Mesenteric fat pad (tissue), 1 donor: ENCODE measurements around the gene ETV1. TPM values are rescaled to one million over a fixed set of nuclear protein-coding genes. Genes with fewer than 3 reads are reported as not detected.

Experiments
- DNase-seq: peaks from one replicate; pipeline ENCODE4 v3.0.0-alpha.2; 2020; ENCODE audit warnings: low spot score
- total RNA-seq: library from RNA; stranded (reverse); fragmentation: NEBNext Ultra II Directional; extraction: Animal tissue kit (Norgen Biotek cat#: 25700); gene quantifications from one replicate; pipeline ENCODE4 v1.2.1, GENCODE V29; 2021
- donor health status: DM: yes; HTN: yes; CAD: no.

ETV1 gene
- total RNA-seq, 1 donor from 2014 or later, result 5.7 TPM

GRCh38 chr7:13880789-13881188 is 108.7 kb downstream of the ETV1 start:
- DNase-seq, result no peak

- no peak for DNase-seq
These were observed 109.3 kb downstream of the ETV1 start for GRCh38 chr7:13879994-13880686.

GRCh38 chr7:13879143-13879542 is 110.3 kb downstream of the ETV1 start:
- no peak for DNase-seq

DNA sequence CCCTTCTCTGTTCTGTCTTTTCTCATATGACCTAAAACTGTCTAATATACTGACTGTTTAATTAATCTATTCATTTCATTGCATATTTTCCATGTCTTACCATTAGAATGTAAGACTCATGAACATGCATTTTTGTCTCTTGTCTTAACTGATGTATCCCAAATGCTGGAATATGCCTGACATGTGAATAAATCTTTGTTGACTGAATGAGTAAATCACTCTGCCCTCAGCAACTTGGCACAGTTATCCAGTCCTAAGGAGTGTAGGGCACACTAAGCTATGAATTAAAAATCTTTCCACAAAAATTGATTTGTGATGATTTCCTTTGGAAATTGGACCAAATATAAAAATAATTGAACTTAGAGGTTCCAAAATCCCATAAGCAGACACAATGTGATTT is 111.3 kb downstream of the ETV1 start:
- DNase-seq, result no peak

DNA sequence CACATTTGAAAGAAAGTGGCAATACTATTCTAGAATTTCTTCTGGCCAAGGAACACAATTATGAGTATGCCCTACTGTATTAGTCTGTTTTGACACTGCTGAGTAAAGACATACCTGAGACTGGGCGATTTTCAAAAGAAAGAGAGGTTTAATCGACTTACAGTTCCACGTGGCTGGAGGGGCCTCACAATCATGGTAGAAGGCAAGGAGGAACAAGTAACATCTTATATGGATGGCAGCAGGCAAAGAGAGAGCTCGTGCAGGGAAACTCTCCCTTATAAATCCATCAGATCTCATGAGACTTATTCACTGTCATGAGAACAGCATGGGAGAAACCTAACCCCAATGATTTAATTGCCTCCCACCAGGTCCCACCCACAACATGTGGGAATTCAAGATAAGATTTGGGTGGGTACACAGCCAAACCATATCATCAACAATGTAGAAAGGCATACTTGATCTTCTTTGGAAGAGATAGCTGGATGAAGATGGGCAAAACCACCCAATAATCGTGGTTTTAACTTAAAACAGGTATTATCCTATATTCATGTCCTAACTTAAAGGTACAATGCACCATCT is 113.9 kb downstream of the ETV1 start:
- no peak for DNase-seq

DNA sequence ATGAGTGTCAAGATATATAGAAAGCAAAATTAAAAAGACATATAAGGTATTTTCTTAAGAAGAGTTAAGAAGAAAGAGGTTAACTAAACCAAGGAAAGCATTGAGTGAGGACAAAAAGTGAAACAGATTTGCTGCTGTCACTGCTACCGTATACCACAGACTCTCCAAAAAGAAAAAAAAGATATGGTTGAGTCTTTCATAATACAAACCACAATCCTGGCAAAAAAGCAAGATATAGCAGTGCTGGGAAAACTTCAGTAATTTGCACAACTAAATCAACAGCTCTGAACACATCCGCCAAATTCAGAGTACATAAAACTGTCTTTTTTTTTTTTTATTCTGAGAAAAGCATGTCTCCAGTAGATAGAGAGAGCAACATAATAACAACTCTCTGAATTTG is 114.7 kb downstream of the ETV1 start:
- no peak for DNase-seq

- no peak for DNase-seq
These were observed 116.8 kb downstream of the ETV1 start for GRCh38 chr7:13872709-13873108.

GRCh38 chr7:13871008-13871407 is 118.5 kb downstream of the ETV1 start:
- no peak for DNase-seq

- no peak for DNase-seq
These were observed 128.7 kb downstream of the ETV1 start for GRCh38 chr7:13860734-13861133.

- no peak for DNase-seq
These were observed 133.5 kb downstream of the ETV1 start for GRCh38 chr7:13856012-13856411.

GRCh38 chr7:13852281-13852968 is 137.0 kb downstream of the ETV1 start:
- no peak for DNase-seq

DNA sequence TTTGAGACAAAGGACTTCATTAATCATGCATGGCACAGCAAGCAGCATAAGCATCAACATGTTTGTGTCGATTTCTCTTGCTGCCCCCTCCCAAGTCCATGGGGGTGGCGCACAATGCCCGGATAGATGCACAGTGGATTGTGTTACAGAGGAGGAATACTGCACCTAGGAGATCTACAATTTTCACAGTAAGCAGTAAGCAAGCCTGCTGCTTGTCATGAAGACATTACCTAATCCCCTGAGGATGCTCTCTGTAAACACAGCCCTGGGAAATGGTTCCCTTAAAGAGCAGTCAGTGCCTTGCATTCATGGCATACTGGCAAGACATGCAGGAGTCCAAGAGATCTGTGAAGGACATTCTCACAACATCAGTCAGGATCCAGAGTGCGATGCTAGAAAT is 137.7 kb downstream of the ETV1 start:
- no peak for DNase-seq

GRCh38 chr7:13850185-13850752 is 139.2 kb downstream of the ETV1 start:
- DNase-seq, result no peak

GRCh38 chr7:13849163-13849892 is 140.1 kb downstream of the ETV1 start:
- DNase-seq, result no peak

- DNase-seq, result no peak
These were observed 140.8 kb downstream of the ETV1 start for GRCh38 chr7:13848681-13849131.

DNA sequence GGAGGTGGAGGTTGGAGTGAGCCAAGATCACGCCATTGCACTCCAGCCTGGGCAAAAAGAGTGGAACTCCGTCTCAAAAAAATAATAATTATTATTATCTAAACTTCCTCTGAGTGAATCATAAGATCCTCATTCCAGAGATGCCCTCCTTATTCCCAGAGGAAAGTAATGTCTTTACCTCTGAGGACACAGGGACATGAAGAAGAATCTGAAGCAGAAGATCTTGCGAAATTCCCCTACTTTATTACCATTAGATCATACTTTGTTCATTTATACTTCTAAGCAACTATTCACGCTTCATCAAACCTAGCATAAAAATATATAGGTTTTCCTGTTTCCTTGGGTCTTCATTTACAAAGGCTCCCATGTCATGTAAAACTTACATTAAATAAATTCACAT is 143.1 kb downstream of the ETV1 start:
- no peak for DNase-seq

DNA sequence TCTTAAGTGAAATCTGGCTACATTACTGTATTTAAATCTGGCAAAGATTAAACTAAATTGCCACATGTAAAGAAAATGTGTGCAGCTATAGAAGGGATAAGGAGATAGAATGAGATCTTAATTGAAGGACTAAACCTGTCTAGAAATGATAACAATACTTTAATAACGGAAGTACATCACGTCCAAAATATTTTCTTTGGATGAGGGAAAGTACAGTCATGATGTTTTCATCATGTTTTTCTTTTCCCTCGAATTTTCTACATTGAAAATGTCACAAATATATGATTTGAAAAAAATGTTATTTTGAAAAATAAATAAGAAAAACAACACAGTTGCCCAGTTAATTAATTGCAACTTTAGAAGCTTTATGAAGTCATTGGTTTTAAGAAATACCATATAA is 143.9 kb downstream of the ETV1 start:
- no peak for DNase-seq

GRCh38 chr7:13844954-13845353 is 144.5 kb downstream of the ETV1 start:
- no peak for DNase-seq

- DNase-seq, result no peak
These were observed 148.2 kb downstream of the ETV1 start for GRCh38 chr7:13841284-13841683.
